ENCODE data around the gene ST6GAL1.

GRCh38 chr3:187042346-187042745, 112.0 kb downstream of the ST6GAL1 start:
- TF ChIP-seq CTCF (IDR thresholded peaks at IDR 0.05) (no peak), POLR2A (IDR thresholded peaks at IDR 0.05) (no peak)

All from upper lobe of left lung (tissue), 4 donors.